ENCODE data around the gene BACE2. TPM values are rescaled to one million over a fixed set of nuclear protein-coding genes. Genes with fewer than 3 reads are reported as not detected.

Gene BACE2
- total RNA-seq, 6 experiments from 2014 or later = 4.3 to 7.9 (median 5.4) TPM

DNA sequence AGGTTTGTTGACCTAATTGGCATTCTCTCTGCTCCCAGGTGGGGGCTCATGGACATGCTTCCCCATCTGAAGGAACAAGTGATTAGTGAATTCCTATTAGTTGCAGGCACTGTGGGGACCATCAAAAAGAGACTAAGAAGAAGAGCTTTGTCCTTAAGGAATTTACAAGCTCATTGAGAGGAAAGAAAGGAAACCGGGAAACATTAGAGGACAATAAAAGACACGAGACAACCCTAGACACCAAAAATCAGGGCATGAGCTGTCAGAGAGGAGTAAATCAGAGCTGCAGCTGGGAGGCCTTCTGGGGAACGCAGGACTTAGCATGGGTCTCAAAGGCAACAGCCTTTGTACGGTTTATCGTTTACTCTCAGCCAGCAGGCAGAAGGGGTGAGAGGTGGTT is 45.1 kb downstream of the BACE2 start:
- ATAC-seq = no peak
- Histone ChIP-seq H3K36me3 (no peaks in the 10 kb centered on the region), H3K27me3 (no peaks in the 10 kb centered on the region), H3K4me3 (no peak overlapping the region), H3K27ac (no peak overlapping the region), H3K9me3 (no peaks in the 10 kb centered on the region), H3K4me1 (no peaks in the 10 kb centered on the region)
- 71% methylated on average over 5 of the region's 5 CpGs for whole genome bisulfite sequencing (ENCODE audit: insufficient coverage, low coverage, low lambda C conversion rate, missing lambda C conversion rate)
- intact Hi-C loops (cut with DNase I) = no loop called here
- TF ChIP-seq, protein P1, sequence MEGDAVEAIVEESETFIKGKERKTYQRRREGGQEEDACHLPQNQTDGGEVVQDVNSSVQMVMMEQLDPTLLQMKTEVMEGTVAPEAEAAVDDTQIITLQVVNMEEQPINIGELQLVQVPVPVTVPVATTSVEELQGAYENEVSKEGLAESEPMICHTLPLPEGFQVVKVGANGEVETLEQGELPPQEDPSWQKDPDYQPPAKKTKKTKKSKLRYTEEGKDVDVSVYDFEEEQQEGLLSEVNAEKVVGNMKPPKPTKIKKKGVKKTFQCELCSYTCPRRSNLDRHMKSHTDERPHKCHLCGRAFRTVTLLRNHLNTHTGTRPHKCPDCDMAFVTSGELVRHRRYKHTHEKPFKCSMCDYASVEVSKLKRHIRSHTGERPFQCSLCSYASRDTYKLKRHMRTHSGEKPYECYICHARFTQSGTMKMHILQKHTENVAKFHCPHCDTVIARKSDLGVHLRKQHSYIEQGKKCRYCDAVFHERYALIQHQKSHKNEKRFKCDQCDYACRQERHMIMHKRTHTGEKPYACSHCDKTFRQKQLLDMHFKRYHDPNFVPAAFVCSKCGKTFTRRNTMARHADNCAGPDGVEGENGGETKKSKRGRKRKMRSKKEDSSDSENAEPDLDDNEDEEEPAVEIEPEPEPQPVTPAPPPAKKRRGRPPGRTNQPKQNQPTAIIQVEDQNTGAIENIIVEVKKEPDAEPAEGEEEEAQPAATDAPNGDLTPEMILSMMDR (IDR thresholded peaks at IDR 0.05) = no peak
- TF ChIP-seq POLR2A (IDR thresholded peaks at IDR 0.05) = no peak
- no peak for DNase-seq

- no peaks in the 10 kb centered on the region for H3K4me1 ChIP-seq
These were observed 48.0 kb downstream of the BACE2 start for GRCh38 chr21:41215856-41216408.

GRCh38 chr21:41216486-41216885 is 48.5 kb downstream of the BACE2 start:
- ATAC-seq = no peak
- H3K4me3 ChIP-seq = no peak overlapping the region
- H3K27ac ChIP-seq = no peak overlapping the region
- H3K4me1 ChIP-seq = no peaks in the 10 kb centered on the region
- no peak for TF ChIP-seq POLR2A (IDR thresholded peaks at IDR 0.05)
- intact Hi-C loops (cut with DNase I) = no loop called here
- DNase-seq = no peak
- H3K36me3 ChIP-seq = no peaks in the 10 kb centered on the region
- no peaks in the 10 kb centered on the region for H3K27me3 ChIP-seq
- no peaks in the 10 kb centered on the region for H3K9me3 ChIP-seq
- 69% methylated on average over 2 of the region's 17 CpGs for whole genome bisulfite sequencing (ENCODE audit: insufficient coverage, low coverage, low lambda C conversion rate, missing lambda C conversion rate)

More at GRCh38 chr21:41215856-41216408, 48.0 kb downstream of the BACE2 start:
- no peaks in the 10 kb centered on the region for H3K36me3 ChIP-seq
- ATAC-seq (no peak), DNase-seq (no peak)
- H3K27ac ChIP-seq = no peak overlapping the region
- no peaks in the 10 kb centered on the region for H3K27me3 ChIP-seq
- WGBS (ENCODE audit: insufficient coverage, low coverage, low lambda C conversion rate, missing lambda C conversion rate) = 55% methylated on average over 12 of the region's 12 CpGs
- H3K4me3 ChIP-seq = no peak overlapping the region
- TF ChIP-seq, protein P1 (IDR thresholded peaks at IDR 0.05) = no peak
- no peak for TF ChIP-seq POLR2A (IDR thresholded peaks at IDR 0.05)
- H3K9me3 ChIP-seq = no peaks in the 10 kb centered on the region
- intact Hi-C loops (cut with DNase I) = no loop called here

DNA sequence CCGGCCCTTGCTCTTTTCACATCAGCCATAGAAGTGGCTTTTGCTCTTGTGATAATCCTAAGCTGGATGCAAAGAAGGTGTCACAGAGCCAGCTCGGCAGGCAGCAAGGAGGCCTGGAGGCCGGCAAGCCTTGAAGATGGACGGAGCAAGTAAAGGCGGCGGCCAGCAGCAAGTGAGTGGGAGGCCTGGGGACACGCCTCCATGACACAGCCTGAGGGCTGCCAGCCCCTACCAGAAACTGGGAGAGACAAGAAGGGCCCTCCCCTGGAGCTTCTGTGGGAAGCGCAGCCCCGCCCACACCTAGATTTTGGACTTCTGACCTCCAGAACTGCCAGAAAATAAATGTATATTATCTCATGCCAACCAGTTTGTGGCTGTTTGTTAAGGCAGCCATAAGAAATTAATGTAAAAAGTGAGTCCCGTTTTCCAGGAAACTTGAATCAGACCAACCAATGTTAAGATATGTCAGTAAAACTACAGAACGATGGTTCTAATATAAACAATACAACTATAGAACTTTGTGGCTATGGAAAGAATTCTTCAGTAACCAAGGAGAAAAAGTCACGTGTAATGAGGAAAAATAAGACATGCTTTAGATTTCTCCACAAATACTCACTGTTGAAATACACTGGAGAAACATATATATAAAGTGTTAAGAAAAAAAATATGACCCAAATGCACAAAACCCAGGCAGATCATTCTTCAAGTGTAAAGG is 49.9 kb downstream of the BACE2 start:
- Histone ChIP-seq H3K4me1 (no peaks in the 10 kb centered on the region), H3K36me3 (no peaks in the 10 kb centered on the region), H3K27ac (no peak overlapping the region), H3K27me3 (no peaks in the 10 kb centered on the region), H3K4me3 (no peak overlapping the region), H3K9me3 (no peaks in the 10 kb centered on the region)
- WGBS (ENCODE audit: insufficient coverage, low coverage, low lambda C conversion rate, missing lambda C conversion rate) = 57% methylated on average over 8 of the region's 12 CpGs
- TF ChIP-seq POLR2A (IDR thresholded peaks at IDR 0.05) = no peak
- TF ChIP-seq, protein P1 (IDR thresholded peaks at IDR 0.05) = no peak
- no peak for DNase-seq
- intact Hi-C loops (cut with DNase I) = no loop called here
- ATAC-seq = no peak

GRCh38 chr21:41219498-41220207 is 51.7 kb downstream of the BACE2 start:
- intact Hi-C loops (cut with DNase I) = no loop called here
- Histone ChIP-seq H3K4me1 (no peaks in the 10 kb centered on the region), H3K27ac (no peak overlapping the region), H3K4me3 (no peak overlapping the region), H3K9me3 (no peaks in the 10 kb centered on the region), H3K36me3 (no peaks in the 10 kb centered on the region), H3K27me3 (no peaks in the 10 kb centered on the region)
- ATAC-seq (no peak), DNase-seq (no peak)
- WGBS (ENCODE audit: insufficient coverage, low coverage, low lambda C conversion rate, missing lambda C conversion rate) = 56% methylated on average over 5 of the region's 14 CpGs
- TF ChIP-seq POLR2A (IDR thresholded peaks at IDR 0.05) = no peak
- TF ChIP-seq, protein P1 (IDR thresholded peaks at IDR 0.05) = no peak

All from right lobe of liver (tissue), 6 donors.